ACHN (cell line): ENCODE measurements around the gene ASTN2.
A peak's percentile ranks its signal among the peaks of the same experiment; 100 is the strongest.
"Not testable (repeated sequence)": the region's sequence is repeated elsewhere in the genome, so short reads cannot be mapped to it uniquely, and the experiment has no call there.

Source experiments
- DNase-seq: peaks from one replicate; pipeline ENCODE4 v3.0.0-alpha.2; 2015
- in situ Hi-C: cut with HindIII; loops from 2 replicates; pipeline ENCODE4 v1.10.0; 2017; ENCODE audit warnings: low sequenced_read_pairs, low pct_ligation_motif_present, low pct_unique_long_range_greater_than_20kb

ASTN2 gene

DNA sequence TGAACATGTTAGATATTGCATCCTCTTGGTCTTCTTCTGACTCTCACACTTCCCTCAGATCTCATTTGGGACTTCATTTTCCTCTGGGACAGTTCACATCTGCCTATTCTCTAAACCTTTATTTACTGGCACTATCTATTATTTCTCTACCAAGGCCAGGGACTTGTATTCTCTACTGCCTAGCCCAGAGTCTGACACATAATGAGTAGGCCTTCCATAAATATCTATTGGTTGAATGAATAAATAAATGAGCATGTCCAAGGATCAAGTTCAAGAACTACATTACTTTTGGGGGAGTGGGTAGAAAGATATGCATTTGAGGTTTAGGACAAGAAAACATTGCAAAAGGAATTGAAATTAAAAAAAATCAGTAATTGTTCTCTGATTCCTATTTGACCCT is 477.5 kb downstream of the ASTN2 start:
- DNase-seq: no peak
- in situ Hi-C loops: no loop called here

DNA sequence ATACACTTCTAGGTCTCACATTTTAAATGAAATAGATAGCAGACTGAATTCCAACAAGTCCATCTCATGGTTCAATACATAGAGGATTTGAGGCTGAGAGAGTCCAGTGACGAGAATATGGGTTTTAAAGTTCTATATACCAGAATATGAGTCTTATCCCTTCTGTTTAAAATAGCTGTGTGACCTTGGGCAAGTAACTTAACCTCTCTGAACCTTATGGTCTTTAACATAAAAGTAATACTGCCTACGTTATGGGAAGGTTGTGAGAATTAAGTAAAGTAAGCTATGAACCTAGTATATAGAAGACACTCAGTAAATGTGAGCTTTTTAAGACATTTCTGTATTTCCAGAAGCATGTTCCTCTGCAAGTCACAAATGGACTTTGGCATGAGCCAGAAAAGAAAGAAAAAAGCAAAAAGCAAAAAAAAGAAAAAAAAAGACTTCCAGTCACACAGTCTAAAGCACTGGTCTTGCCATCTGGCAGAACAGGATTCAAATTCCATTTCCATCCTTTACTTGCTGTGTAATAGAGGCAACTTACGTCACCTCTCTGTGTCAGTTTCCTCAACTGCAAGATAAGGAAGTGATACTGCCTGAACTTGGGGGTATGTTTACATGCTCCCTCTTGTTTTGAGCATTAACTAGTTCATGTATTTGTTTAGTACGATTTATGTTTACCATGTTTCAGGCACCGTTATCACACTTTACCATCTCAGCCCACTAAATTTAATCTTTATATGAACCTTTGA is 479.5 kb downstream of the ASTN2 start:
- DNase-seq: no peak
- in situ Hi-C loops: no loop called here

DNA sequence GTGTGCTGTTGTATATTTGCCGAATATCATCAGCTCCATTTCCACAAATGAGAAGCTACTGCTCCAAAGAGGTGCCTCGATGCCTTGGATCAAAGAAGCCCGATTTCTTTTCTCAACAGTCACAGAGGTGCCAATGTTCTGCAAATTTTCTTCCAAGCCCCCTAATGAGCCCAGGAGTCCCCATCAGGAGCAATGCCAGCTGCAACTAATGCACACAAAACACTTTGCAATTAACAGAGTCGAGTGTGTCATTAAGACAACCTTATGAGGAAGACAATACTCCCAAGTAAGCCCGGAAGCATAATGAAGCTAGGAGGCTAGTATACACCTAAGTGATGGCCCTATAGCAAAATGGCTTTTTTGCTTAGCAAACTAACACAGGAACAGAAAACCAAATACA is 480.7 kb downstream of the ASTN2 start:
- in situ Hi-C loops: no loop called here

DNA sequence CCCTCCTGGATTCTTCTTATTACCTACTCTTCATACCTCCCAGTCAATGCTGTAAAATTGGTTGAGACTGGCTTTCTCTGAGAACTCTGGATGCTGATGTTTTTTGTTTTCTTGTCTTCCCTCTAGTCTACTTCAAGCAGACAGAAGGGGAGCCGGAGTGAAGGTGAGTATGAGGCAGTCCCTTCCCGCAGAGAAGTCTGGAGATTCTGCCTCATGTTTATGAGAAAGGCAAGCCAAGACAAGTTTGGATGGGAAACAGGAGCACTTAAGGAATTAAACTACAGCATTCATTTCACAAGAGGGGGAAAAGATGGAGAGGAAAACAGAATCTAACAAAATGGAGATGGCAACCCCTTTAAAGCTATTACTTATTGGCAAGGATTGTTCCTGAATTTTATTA is 481.6 kb downstream of the ASTN2 start:
- in situ Hi-C loops: no loop called here
- DNase-seq: no peak

More for the DNA sequence above, 480.7 kb downstream of the ASTN2 start:
- no peak for DNase-seq

GRCh38 chr9:116929621-116930020 is 485.2 kb downstream of the ASTN2 start:
- DNase-seq: no peak
- in situ Hi-C loops: no loop called here

DNA sequence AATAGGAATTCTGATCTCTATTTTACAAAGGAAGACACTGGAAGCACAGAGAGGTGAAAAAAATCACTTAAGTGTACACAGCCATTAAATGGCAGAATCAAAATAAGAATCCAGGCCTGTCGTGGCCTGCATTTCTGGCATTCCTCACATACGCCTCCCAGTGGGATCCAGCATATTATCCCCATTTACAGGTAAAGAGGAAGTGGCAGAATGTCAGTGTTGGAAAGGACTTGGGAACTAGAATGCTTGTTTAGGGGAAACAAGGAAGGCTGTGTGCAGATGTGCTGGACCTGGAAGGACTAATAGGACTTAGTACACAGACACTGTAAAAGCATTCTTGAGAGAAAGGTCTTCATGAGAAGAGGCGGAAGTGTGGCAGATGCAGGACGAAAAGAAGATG is 486.0 kb downstream of the ASTN2 start:
- peak; percentile 25 for DNase-seq
- in situ Hi-C loops: no loop called here

DNA sequence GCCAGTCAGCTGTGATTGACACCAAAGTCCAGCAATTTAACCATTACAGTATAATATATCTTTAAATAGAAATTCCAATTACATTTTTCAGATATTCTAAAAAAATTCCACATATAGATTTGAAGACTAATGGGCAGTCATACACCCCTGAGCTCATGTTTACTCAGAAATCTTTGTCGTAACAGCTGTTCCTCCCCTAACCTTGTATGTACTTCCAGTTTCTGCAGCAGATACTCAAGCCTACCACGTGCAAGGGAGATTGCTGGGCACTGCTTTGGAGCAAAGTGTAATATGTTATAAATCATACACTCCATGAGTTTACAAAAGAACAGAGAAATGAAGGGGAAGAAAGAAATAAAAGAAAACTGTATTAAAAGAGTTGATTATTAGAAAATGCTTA is 486.6 kb downstream of the ASTN2 start:
- no peak for DNase-seq
- in situ Hi-C loops: no loop called here

DNA sequence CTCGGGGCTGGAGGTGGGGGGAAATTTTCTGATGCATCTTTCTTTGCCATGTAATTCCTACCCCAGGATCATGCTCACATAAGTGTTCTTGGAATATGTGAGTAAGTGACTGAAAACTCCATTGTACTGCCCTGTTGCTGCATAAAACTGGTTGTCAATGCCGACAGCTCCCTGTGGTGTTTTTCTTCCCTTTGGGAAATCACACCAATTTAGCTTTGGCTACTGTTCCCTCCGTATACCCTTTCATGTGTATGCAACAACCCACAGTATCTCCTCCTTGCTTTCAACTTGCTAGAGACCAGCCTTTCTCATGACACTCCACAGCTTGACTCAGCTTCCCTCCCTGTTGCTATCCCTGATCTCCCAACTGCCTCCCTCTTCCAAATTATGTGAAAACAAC is 487.1 kb downstream of the ASTN2 start:
- in situ Hi-C loops: no loop called here
- no peak for DNase-seq

DNA sequence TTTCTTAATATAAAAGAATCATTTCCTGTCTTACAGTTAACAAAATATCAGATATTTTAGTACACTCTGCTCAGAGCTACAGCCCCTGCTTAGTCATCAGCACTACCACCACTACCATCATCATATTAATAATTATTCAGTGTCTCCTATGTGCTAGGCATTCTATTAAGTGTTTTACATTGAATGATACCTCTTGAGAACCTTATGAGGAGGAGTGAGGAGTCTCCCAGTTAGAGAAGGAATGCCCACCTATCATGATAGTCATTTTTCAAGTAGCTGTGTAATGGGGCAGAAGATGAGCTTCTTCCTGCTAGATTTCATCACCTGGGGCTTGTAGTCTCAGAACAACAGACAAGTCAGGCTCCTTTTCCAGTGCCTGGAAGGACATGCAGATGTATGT is 489.7 kb downstream of the ASTN2 start:
- in situ Hi-C loops: no loop called here
- DNase-seq: no peak

GRCh38 chr9:116924462-116925110 is 490.3 kb downstream of the ASTN2 start:
- in situ Hi-C loops: no loop called here
- DNase-seq: no peak

- in situ Hi-C loops, DNase-seq: not testable (repeated sequence)
Measured at GRCh38 chr9:116917895-116918508, 496.9 kb downstream of the ASTN2 start.

DNA sequence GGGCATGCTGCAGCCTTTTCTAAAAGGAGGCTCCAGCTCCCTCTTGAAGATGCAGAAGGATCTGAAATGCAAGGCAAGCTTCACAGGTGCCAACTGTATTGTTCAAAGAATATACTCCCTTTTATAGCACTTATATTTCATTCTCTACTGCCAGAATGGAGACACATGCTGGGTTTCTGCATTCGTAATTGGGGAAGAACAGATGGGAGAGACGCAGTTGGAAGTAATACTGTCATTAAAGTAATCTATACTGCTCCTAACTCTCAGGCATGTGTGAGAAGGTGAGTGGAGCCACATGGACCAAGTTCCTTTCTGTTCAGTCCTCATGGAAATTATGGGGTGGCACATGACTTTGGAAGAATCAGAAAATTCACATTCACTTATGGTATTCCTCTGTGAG is 501.3 kb downstream of the ASTN2 start:
- no peak for DNase-seq
- in situ Hi-C loops: no loop called here

GRCh38 chr9:116910201-116910600 is 504.7 kb downstream of the ASTN2 start:
- DNase-seq: no peak
- in situ Hi-C loops: no loop called here

DNA sequence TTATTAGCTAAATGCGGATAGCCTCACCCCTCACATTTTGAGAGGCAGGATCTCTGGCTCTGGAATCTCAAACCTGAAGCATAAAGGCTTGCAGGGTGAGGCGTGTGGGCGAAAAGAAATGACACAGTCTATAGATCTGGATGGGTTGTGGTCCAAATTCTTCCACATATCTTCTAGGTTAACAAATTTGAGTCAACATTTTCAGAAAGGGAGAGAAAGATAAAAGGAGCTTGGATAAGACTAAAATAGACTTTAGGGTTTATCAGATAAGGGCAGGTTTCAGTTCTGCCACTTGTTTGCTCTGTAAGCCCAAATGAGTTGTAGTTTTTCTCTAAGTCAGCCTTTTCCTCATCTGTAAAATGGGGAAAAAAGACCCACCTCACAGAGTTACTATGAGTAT is 506.9 kb downstream of the ASTN2 start:
- in situ Hi-C loops: no loop called here
- no peak for DNase-seq

GRCh38 chr9:116905171-116905588 is 509.7 kb downstream of the ASTN2 start:
- DNase-seq: no peak
- in situ Hi-C loops: no loop called here

GRCh38 chr9:116904165-116904564 is 510.7 kb downstream of the ASTN2 start:
- no peak for DNase-seq
- in situ Hi-C loops: no loop called here

DNA sequence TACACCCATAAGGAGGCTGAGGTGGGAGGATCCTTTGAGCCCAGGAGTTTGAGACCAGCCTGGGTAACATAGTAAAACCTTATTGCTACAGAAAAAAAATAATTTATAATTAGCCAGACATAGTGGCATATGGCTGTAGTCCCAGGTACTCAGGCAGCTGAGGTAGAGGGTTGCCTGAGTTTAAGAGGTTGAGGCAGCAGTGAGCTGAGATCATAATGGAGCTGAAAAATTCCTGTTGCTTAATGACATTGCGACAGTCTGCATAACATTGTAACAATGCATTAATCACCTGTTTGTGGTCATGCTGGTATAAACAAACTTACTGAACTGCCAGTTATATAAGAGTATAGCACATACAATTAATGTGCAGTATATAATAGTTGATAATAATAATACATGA is 513.6 kb downstream of the ASTN2 start:
- in situ Hi-C loops: no loop called here
- DNase-seq: no peak

DNA sequence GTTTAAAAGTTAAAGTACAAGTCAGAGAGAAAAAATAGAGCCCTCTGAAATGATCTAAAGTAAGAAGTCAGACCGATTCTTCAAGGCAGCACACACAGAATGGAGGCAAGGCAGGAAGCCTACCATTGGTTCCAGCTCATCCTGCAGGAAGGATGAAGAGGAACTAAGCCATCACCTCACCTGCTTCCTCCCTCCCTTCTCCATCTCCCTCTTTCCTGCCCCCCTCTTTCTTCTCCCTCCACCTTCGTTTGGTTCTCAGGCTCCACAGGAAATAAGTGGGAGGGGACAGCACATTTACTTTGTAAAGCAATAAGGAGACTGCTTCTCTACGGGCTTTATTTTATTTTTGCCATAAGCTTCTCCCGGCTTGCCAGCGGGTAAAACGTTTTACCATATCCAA is 514.3 kb downstream of the ASTN2 start:
- in situ Hi-C loops: no loop called here
- DNase-seq: no peak

GRCh38 chr9:116900007-116900367 is 514.9 kb downstream of the ASTN2 start:
- DNase-seq: no peak
- in situ Hi-C loops: no loop called here
